Gastroesophageal sphincter (tissue), 4 donors: ENCODE results near the gene PPP6C. TPM values are rescaled to one million over a fixed set of nuclear protein-coding genes. Genes with fewer than 3 reads are reported as not detected.

ENCODE experiments used
- ATAC-seq: fragments of 150-250 bp; one replicate; pipeline ENCODE4 v1.9.1; 2016; ENCODE audit warnings: mild to moderate bottlenecking, moderate library complexity
- H3K27ac ChIP-seq, 4 donors: fragments of 200-600 bp; sonication (generic) in 3 of 4; 1 replicate in 3 of 4; 2 replicates in 1 of 4; pipeline ENCODE4 v1.5.1; 2016 to 2019
- H3K27me3 ChIP-seq: fragments of 200-600 bp; sonication (generic); one replicate; pipeline ENCODE4 v1.5.1; 2019
- H3K36me3 ChIP-seq, 2 donors: fragments of 200-600 bp; sonication (generic); one replicate each; pipeline ENCODE4 v1.5.1; 2019; ENCODE audit warnings: control low read depth in 1 of 2
- H3K4me1 ChIP-seq, 3 donors: fragments of 200-600 bp; sonication (generic); 1 replicate in 2 of 3; 2 replicates in 1 of 3; pipeline ENCODE4 v1.5.1; 2016 to 2019; ENCODE audit warnings: control low read depth in 2 of 3
- H3K4me3 ChIP-seq, 2 donors: fragments of 200-600 bp; sonication (generic); one replicate each; pipeline ENCODE4 v1.5.1; 2019; ENCODE audit warnings: mild to moderate bottlenecking in 1 of 2, moderate library complexity in 1 of 2
- H3K9me3 ChIP-seq, 3 donors: fragments of 200-600 bp; sonication (generic); one replicate each; pipeline ENCODE4 v1.5.1; 2017 to 2019; ENCODE audit warnings: control low read depth in 2 of 3
- CTCF ChIP-seq, 4 experiments: fragments of 200-600 bp in 2 of 4; fragments of 450-650 bp in 2 of 4; sonication (generic) in 1 of 4; IDR thresholded peaks; one replicate each; pipeline ENCODE4 v1.5.1; 2017 to 2019; ENCODE audit warnings: antibody characterized with exemption in 4 of 4, mild to moderate bottlenecking in 2 of 4, moderate library complexity in 2 of 4
- EP300 ChIP-seq: sonication (generic); formaldehyde crosslinking; IDR thresholded peaks from one replicate; pipeline ENCODE4 v1.6.1; 2017; ENCODE audit warnings: antibody characterized with exemption, mild to moderate bottlenecking
- POLR2A ChIP-seq, 2 donors: fragments of 450-650 bp; IDR thresholded peaks; one replicate each; pipeline ENCODE4 v1.6.1; 2017; ENCODE audit warnings: antibody characterized with exemption in 2 of 2, mild to moderate bottlenecking in 2 of 2, moderate library complexity in 1 of 2
- POLR2AphosphoS5 ChIP-seq: sonication (generic); formaldehyde crosslinking; IDR thresholded peaks from one replicate; pipeline ENCODE4 v1.6.1; 2017; ENCODE audit warnings: antibody characterized with exemption
- WGBS, 2 donors: methylation state at CpG; one replicate each; pipeline ENCODE4 v1.1.5; 2018; ENCODE audit warnings: low coverage in 1 of 2; 5-methylcytosine and 5-hydroxymethylcytosine counted together
- total RNA-seq, 4 donors: library from RNA; depleted of rRNA; stranded (reverse); fragments of >200 nt; gene quantifications; one replicate each; pipeline ENCODE4 v1.1.0, GENCODE V29; 2016

The PPP6C gene
- total RNA-seq, 4 donors from 2014 or later, result 28.5 to 49.9 (median 38.0) TPM

GRCh38 chr9:125153712-125154367 lies 35.8 kb downstream of the PPP6C start:
- Histone ChIP-seq H3K9me3 (no peaks in the 10 kb centered on the region), H3K27ac (peak overlapping the region in 1 of 4 donors; percentile 9), H3K4me1 (peaks cover 0 to 19% (median 0%) of the 10 kb centered on the region in 3 donors), H3K4me3 (no peak overlapping the region), H3K27me3 (no peaks in the 10 kb centered on the region), H3K36me3 (peaks cover 7 to 85% of the 10 kb centered on the region in 2 donors)
- 44 to 61% methylated on average over 4 of the region's 4 CpGs for WGBS, 2 donors
- TF ChIP-seq POLR2A (IDR thresholded peaks at IDR 0.05) (no peak), EP300 (no peak), POLR2AphosphoS5 (no peak), CTCF (IDR thresholded peaks at IDR 0.05) (no peak)
- no peak for ATAC-seq

- no peak for ATAC-seq
- no peak overlapping the region for H3K27ac ChIP-seq
- peaks cover 0 to 21% (median 0%) of the 10 kb centered on the region in 3 donors for H3K4me1 ChIP-seq
- H3K36me3 ChIP-seq, result peaks cover 7 to 70% of the 10 kb centered on the region in 2 donors
- no peaks in the 10 kb centered on the region for H3K9me3 ChIP-seq
- TF ChIP-seq POLR2AphosphoS5, result no peak
- no peak for TF ChIP-seq POLR2A (IDR thresholded peaks at IDR 0.05)
- no peak for TF ChIP-seq CTCF (IDR thresholded peaks at IDR 0.05)
- no peak for TF ChIP-seq EP300
- no peaks in the 10 kb centered on the region for H3K27me3 ChIP-seq
- no peak overlapping the region for H3K4me3 ChIP-seq
- WGBS, 2 donors, result 100% methylated on average over 1 of the region's 2 CpGs; no CpG with 5 or more reads in 1 of the 2 donors
Measured at GRCh38 chr9:125151730-125152129, 37.9 kb downstream of the PPP6C start.

GRCh38 chr9:125150349-125151245 lies 39.0 kb downstream of the PPP6C start:
- ATAC-seq, result no peak
- Histone ChIP-seq H3K4me3 (no peak overlapping the region), H3K27ac (no peak overlapping the region), H3K4me1 (peaks cover 0 to 32% (median 0%) of the 10 kb centered on the region in 3 donors), H3K9me3 (no peaks in the 10 kb centered on the region), H3K36me3 (peaks cover 7 to 61% of the 10 kb centered on the region in 2 donors), H3K27me3 (no peaks in the 10 kb centered on the region)
- TF ChIP-seq POLR2A (IDR thresholded peaks at IDR 0.05) (no peak), POLR2AphosphoS5 (no peak), EP300 (no peak), CTCF (IDR thresholded peaks at IDR 0.05) (no peak)
- 76 to 88% methylated on average over 5 to 8 of the region's 12 CpGs for WGBS, 2 donors

- H3K27ac ChIP-seq, result no peak overlapping the region
- H3K9me3 ChIP-seq, result no peaks in the 10 kb centered on the region
- whole genome bisulfite sequencing, 2 donors, result 76 to 81% methylated on average over 3 of the region's 3 CpGs
- H3K36me3 ChIP-seq, result peaks cover 4 to 36% of the 10 kb centered on the region in 2 donors
- TF ChIP-seq EP300 (no peak), POLR2AphosphoS5 (no peak)
- no peaks in the 10 kb centered on the region for H3K27me3 ChIP-seq
- H3K4me1 ChIP-seq, result peaks cover 0 to 36% (median 3%) of the 10 kb centered on the region in 3 donors
- no peak for ATAC-seq
- no peak overlapping the region for H3K4me3 ChIP-seq
Measured at GRCh38 chr9:125147401-125147951, 42.1 kb downstream of the PPP6C start.

- TF ChIP-seq POLR2AphosphoS5 (peak; percentile 13), CTCF (IDR thresholded peaks at IDR 0.05) (no peak), POLR2A (IDR thresholded peaks at IDR 0.05) (no peak), EP300 (no peak)
- ATAC-seq, result no peak
- Histone ChIP-seq H3K36me3 (peaks cover 4 to 24% of the 10 kb centered on the region in 2 donors), H3K4me3 (no peak overlapping the region), H3K4me1 (peaks cover 0 to 47% (median 3%) of the 10 kb centered on the region in 3 donors), H3K27ac (peak overlapping the region in 2 of 4 donors; percentile 18 to 28), H3K9me3 (no peaks in the 10 kb centered on the region), H3K27me3 (no peaks in the 10 kb centered on the region)
- WGBS, 2 donors, result 20 to 25% methylated on average over 4 of the region's 4 CpGs
Measured at GRCh38 chr9:125146247-125146646, 43.4 kb downstream of the PPP6C start.
